Measurements from ENCODE around the gene SPPL2C.

Gene SPPL2C

DNA sequence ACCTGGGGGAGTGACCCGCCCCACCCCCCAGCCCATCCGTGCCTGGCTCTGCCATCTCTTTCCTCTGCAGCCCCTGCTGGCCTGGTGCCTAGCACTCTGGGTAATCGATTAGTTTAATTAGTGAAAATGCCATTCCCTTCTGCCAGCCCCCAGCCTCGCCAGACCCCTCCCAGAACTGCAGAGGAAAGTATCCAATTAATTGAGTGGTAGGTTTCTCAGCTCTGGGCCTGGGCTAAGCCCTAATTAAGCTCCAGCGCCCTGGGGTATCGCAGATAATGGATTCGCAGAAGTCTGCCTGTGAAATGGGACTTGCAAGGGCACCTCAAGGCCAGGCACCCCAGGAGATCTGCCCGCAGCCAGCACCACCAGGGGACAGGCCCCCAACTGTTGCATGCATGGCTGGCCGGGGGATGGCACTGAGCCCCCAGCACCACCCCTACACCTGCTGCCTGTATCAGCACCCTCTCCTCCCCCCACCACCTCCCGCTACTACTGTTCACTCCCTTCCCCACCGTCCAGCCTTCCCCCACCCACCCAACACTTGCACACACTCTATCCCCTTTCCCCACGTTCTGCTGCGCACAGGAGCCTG, 19.7 kb upstream of the SPPL2C start:
- Histone ChIP-seq H3K79me2 (ENCODE audit: control insufficient read depth, low read length) (no peaks in the 10 kb centered on the region), H3F3A (ENCODE audit: control insufficient read depth, insufficient read depth) (no peaks in the 10 kb centered on the region), H3K27me3 (ENCODE audit: control insufficient read depth, low read length) (no peaks in the 10 kb centered on the region), H3K9me2 (replicated peaks; ENCODE audit: control insufficient read depth, low read length) (no peaks in the 10 kb centered on the region), H3K9me3 (ENCODE audit: control insufficient read depth, insufficient read depth, low read length) (no peaks in the 10 kb centered on the region), H3K4me2 (ENCODE audit: low read length) (no peak overlapping the region), H3K27ac (ENCODE audit: low read depth, low read length) (no peak overlapping the region), H3K36me3 (ENCODE audit: control insufficient read depth, low read length) (no peaks in the 10 kb centered on the region), H3K4me3 (ENCODE audit: low read length) (no peak overlapping the region), H3K4me1 (ENCODE audit: control insufficient read depth, low read length) (no peaks in the 10 kb centered on the region), H4K20me1 (ENCODE audit: control insufficient read depth, insufficient read depth, low read depth, low read length) (no peaks in the 10 kb centered on the region)
- TF ChIP-seq, protein P1, sequence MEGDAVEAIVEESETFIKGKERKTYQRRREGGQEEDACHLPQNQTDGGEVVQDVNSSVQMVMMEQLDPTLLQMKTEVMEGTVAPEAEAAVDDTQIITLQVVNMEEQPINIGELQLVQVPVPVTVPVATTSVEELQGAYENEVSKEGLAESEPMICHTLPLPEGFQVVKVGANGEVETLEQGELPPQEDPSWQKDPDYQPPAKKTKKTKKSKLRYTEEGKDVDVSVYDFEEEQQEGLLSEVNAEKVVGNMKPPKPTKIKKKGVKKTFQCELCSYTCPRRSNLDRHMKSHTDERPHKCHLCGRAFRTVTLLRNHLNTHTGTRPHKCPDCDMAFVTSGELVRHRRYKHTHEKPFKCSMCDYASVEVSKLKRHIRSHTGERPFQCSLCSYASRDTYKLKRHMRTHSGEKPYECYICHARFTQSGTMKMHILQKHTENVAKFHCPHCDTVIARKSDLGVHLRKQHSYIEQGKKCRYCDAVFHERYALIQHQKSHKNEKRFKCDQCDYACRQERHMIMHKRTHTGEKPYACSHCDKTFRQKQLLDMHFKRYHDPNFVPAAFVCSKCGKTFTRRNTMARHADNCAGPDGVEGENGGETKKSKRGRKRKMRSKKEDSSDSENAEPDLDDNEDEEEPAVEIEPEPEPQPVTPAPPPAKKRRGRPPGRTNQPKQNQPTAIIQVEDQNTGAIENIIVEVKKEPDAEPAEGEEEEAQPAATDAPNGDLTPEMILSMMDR (IDR thresholded peaks at IDR 0.05; ENCODE audit: low read depth, low read length, poor library complexity, severe bottlenecking): no peak
- no peak for TF ChIP-seq EZH2phosphoT487 (IDR thresholded peaks at IDR 0.05; ENCODE audit: borderline replicate concordance, low read length)

DNA sequence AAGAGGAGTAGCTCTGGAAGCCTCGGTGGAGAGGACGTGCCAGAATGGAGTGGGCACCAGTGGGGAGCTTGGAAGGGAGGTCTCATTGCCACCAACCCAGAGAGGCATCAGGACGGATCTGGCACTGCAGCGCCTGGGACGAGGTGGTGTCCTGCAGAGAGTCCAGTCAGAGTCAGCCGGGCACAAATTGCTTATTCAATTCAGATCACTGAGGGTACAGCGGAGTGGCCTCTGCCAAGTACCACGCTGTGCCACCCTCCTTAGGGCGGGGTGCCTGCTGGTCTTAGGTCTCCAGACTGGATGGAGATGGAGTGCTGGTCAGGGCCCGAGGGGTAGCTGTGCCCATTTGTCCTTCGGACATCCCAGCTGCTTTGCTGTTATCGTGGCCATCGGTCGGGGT, 18.9 kb upstream of the SPPL2C start:
- H3K36me3 ChIP-seq (ENCODE audit: control insufficient read depth, low read length): no peaks in the 10 kb centered on the region
- H3K4me3 ChIP-seq (ENCODE audit: low read length): no peak overlapping the region
- H3K4me1 ChIP-seq (ENCODE audit: control insufficient read depth, low read length): no peaks in the 10 kb centered on the region
- no peak for TF ChIP-seq EZH2phosphoT487 (IDR thresholded peaks at IDR 0.05; ENCODE audit: borderline replicate concordance, low read length)
- TF ChIP-seq, protein P1 (IDR thresholded peaks at IDR 0.05; ENCODE audit: low read depth, low read length, poor library complexity, severe bottlenecking): no peak
- no peaks in the 10 kb centered on the region for H3K27me3 ChIP-seq (ENCODE audit: control insufficient read depth, low read length)
- H3K79me2 ChIP-seq (ENCODE audit: control insufficient read depth, low read length): no peaks in the 10 kb centered on the region
- no peak overlapping the region for H3K27ac ChIP-seq (ENCODE audit: low read depth, low read length)
- no peaks in the 10 kb centered on the region for H3K9me3 ChIP-seq (ENCODE audit: control insufficient read depth, insufficient read depth, low read length)
- no peaks in the 10 kb centered on the region for H3F3A ChIP-seq (ENCODE audit: control insufficient read depth, insufficient read depth)
- H4K20me1 ChIP-seq (ENCODE audit: control insufficient read depth, insufficient read depth, low read depth, low read length): no peaks in the 10 kb centered on the region
- no peaks in the 10 kb centered on the region for H3K9me2 ChIP-seq (replicated peaks; ENCODE audit: control insufficient read depth, low read length)
- no peak overlapping the region for H3K4me2 ChIP-seq (ENCODE audit: low read length)

DNA sequence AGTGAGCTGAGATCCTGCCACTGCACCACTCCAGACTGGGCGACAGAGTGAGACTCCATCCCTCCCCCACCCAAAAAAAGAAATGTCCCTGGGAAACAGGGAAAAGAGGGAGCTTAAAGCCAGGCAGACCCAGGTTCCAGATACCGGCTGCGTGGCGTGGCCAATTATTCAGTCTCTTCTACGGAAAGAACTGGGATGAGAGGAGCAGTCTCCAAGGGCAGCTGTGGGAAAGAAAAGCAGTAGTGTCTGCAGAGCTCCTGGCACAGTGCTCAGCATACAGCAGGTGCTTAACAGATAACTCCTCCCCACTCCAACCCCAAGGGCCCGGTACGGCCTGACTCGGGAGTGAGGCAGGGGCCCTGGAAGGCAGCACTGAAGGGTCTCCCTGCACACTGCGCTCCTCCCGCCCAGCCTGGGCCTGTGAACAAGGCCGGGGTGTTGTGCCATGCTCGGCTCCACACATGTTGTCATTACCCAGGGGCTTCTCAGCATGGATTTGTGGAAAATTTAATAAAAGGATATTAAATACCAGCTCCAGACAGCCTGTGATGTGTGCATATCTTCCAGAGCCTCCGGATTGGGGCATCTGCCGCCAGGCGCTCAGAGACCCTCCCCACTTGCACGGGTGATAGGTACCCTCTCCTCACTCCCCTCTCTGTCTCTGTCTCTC, 17.6 kb upstream of the SPPL2C start:
- H3K9me2 ChIP-seq (replicated peaks; ENCODE audit: control insufficient read depth, low read length): no peaks in the 10 kb centered on the region
- no peaks in the 10 kb centered on the region for H3F3A ChIP-seq (ENCODE audit: control insufficient read depth, insufficient read depth)
- H3K4me1 ChIP-seq (ENCODE audit: control insufficient read depth, low read length): no peaks in the 10 kb centered on the region
- H3K27me3 ChIP-seq (ENCODE audit: control insufficient read depth, low read length): no peaks in the 10 kb centered on the region
- H3K36me3 ChIP-seq (ENCODE audit: control insufficient read depth, low read length): no peaks in the 10 kb centered on the region
- no peaks in the 10 kb centered on the region for H3K79me2 ChIP-seq (ENCODE audit: control insufficient read depth, low read length)
- H3K4me3 ChIP-seq (ENCODE audit: low read length): no peak overlapping the region
- H3K4me2 ChIP-seq (ENCODE audit: low read length): no peak overlapping the region
- H3K27ac ChIP-seq (ENCODE audit: low read depth, low read length): no peak overlapping the region
- no peaks in the 10 kb centered on the region for H4K20me1 ChIP-seq (ENCODE audit: control insufficient read depth, insufficient read depth, low read depth, low read length)
- TF ChIP-seq EZH2phosphoT487 (IDR thresholded peaks at IDR 0.05; ENCODE audit: borderline replicate concordance, low read length): no peak
- TF ChIP-seq, protein P1 (IDR thresholded peaks at IDR 0.05; ENCODE audit: low read depth, low read length, poor library complexity, severe bottlenecking): no peak
- no peaks in the 10 kb centered on the region for H3K9me3 ChIP-seq (ENCODE audit: control insufficient read depth, insufficient read depth, low read length)
